T-cell (primary cell): Measurements from ENCODE around the gene MBP. TPM values are rescaled to one million over a fixed set of nuclear protein-coding genes. Genes with fewer than 3 reads are reported as not detected.

ENCODE experiments used
- ATAC-seq, 4 experiments: fragments of 200-7000 bp in 3 of 4; fragments of 150-1000 bp in 1 of 4; cut with Tn5 transposase; replicated peaks in 1 of 4; 1 replicate in 3 of 4; 2 replicates in 1 of 4; pipeline ENCODE4 v1.10.0; 2021; ENCODE audit warnings: moderate library complexity in 3 of 4, mild to moderate bottlenecking in 2 of 4, moderate number of reproducible peaks in 1 of 4
- CTCF ChIA-PET, 2 donors: fragments of 300-600 bp; sonication (Branson Sonifier 250); formaldehyde crosslinking; loops; one replicate each; lab custom pipeline; 2022; ENCODE audit warnings: antibody characterized with exemption in 2 of 2; lab: Charles Lee
- POLR2A ChIA-PET, 2 donors: fragments of 300-600 bp; sonication (Branson Sonifier 250); formaldehyde crosslinking; loops; one replicate each; lab custom pipeline; 2022; ENCODE audit warnings: antibody characterized with exemption in 2 of 2; lab: Charles Lee
- DNase-seq, 35 experiments: peaks; one replicate each; pipeline versions ENCODE4 v3.0.0 to v3.0.0-alpha.2; 2013 to 2023
- H3K27ac ChIP-seq: one replicate; pipeline ENCODE4 v1.5.1; 2013; ENCODE audit warnings: low read length
- H3K27me3 ChIP-seq, 2 experiments: replicated peaks in 1 of 2; 1 replicate in 1 of 2; 2 replicates in 1 of 2; pipeline versions ENCODE4 v1.6.1 to v1.7.0; 2013; ENCODE audit warnings: low read length in 1 of 2, mixed read lengths in 1 of 2; ENCODE audit not compliant: control insufficient read depth in 2 of 2, insufficient read depth in 2 of 2; ENCODE audit errors: extremely low read depth in 1 of 2
- H3K36me3 ChIP-seq, 2 donors: 1 replicate in 1 of 2; 2 replicates in 1 of 2; pipeline versions ENCODE4 v1.6.1 to v1.7.0; 2013; ENCODE audit warnings: low read length in 1 of 2; ENCODE audit not compliant: control insufficient read depth in 2 of 2, insufficient read depth in 1 of 2; ENCODE audit errors: extremely low read depth in 1 of 2
- H3K4me1 ChIP-seq, 2 experiments: 1 replicate in 1 of 2; 2 replicates in 1 of 2; pipeline versions ENCODE4 v1.6.1 to v1.7.0; 2013; ENCODE audit warnings: low read length in 2 of 2, mixed read lengths in 1 of 2; ENCODE audit not compliant: insufficient read depth in 2 of 2, control insufficient read depth in 1 of 2; ENCODE audit errors: extremely low read depth in 1 of 2
- H3K4me3 ChIP-seq, 2 donors: 1 replicate in 1 of 2; 2 replicates in 1 of 2; pipeline versions ENCODE4 v1.5.1 to v1.7.0; 2013; ENCODE audit warnings: mild to moderate bottlenecking in 2 of 2, low read length in 1 of 2, moderate library complexity in 1 of 2; ENCODE audit not compliant: control insufficient read depth in 1 of 2; ENCODE audit errors: extremely low read depth in 1 of 2
- H3K9me3 ChIP-seq: 2 replicates; pipeline ENCODE4 v1.7.0; 2013
- H3K27ac Mint-ChIP-seq, 2 donors: one replicate each; pipeline ENCODE4 v1.8.0; 2020 to 2021; ENCODE audit warnings: mild to moderate bottlenecking in 2 of 2, mixed read lengths in 2 of 2
- H3K27me3 Mint-ChIP-seq, 2 donors: one replicate each; pipeline ENCODE4 v1.8.0; 2021 to 2022; ENCODE audit warnings: mixed read lengths in 2 of 2
- H3K36me3 Mint-ChIP-seq: one replicate; pipeline ENCODE4 v1.8.0; 2021; ENCODE audit warnings: mixed read lengths
- H3K4me1 Mint-ChIP-seq, 3 donors: one replicate each; pipeline ENCODE4 v1.8.0; 2020 to 2022; ENCODE audit warnings: mixed read lengths in 3 of 3, mild to moderate bottlenecking in 1 of 3
- H3K4me3 Mint-ChIP-seq, 3 donors: one replicate each; pipeline ENCODE4 v1.8.0; 2020 to 2022; ENCODE audit warnings: mild to moderate bottlenecking in 3 of 3, mixed read lengths in 3 of 3, moderate library complexity in 3 of 3
- H3K9me3 Mint-ChIP-seq, 3 donors: one replicate each; pipeline ENCODE4 v1.8.0; 2020 to 2022; ENCODE audit warnings: mixed read lengths in 3 of 3
- WGBS: methylation state at CpG from one replicate; pipeline ENCODE4 v1.1.5; 2013; ENCODE audit warnings: missing lambda C conversion rate; ENCODE audit not compliant: insufficient coverage; 5-methylcytosine and 5-hydroxymethylcytosine counted together
- total RNA-seq, 35 experiments: library from RNA in 6 of 35; stranded (reverse) in 6 of 35; fragments of 120-200 nt in 1 of 35; gene quantifications; one replicate each; pipeline versions ENCODE4 v1.2.1 to v1.2.4 and lab custom pipeline; 2013 to 2026

Gene MBP
- total RNA-seq, 5 donors from 2014 or later (not counting 1 experiment from before 2014, with no cell fraction given): 114 to 185 (median 152) TPM

- DNase-seq: no peak
- H3K27ac Mint-ChIP-seq: peak overlapping the region; percentile 70 to 91
- ChIA-PET CTCF (interaction anchor here (1.4 to 1.8 kb wide), 3 partner anchors 10 to 51 kb away, joined by 4 to 7 read pairs (median 6); no protein-coding TSS in a partner anchor), POLR2A (interaction anchor here (0.6 to 0.7 kb wide), 2 partner anchors 17 to 94 kb away, joined by 3 read pairs; no protein-coding TSS in a partner anchor)
- H3K4me1 Mint-ChIP-seq: peaks cover 56 to 74% (median 68%) of the 10 kb centered on the region in 3 donors
- H3K36me3 ChIP-seq: peaks cover 0 to 37% of the 10 kb centered on the region in 2 donors
- H3K36me3 Mint-ChIP-seq: peaks cover 18% of the 10 kb centered on the region
- no peak overlapping the region for H3K4me3 ChIP-seq
- WGBS: 96% methylated on average over 4 of the region's 14 CpGs
- peaks cover 36 to 65% of the 10 kb centered on the region in 2 experiments for H3K4me1 ChIP-seq
- H3K4me3 Mint-ChIP-seq: peak overlapping the region in 1 of 3 donors; percentile 40
- H3K9me3 Mint-ChIP-seq: no peaks in the 10 kb centered on the region
- H3K9me3 ChIP-seq: no peaks in the 10 kb centered on the region
- H3K27me3 Mint-ChIP-seq: no peaks in the 10 kb centered on the region
- no peak for ATAC-seq
- H3K27ac ChIP-seq: peak overlapping the region; percentile 83
- H3K27me3 ChIP-seq: no peaks in the 10 kb centered on the region
Observed at GRCh38 chr18:77051581-77052296, 80.8 kb downstream of the MBP start.

- Histone ChIP-seq H3K36me3 (peaks cover 0 to 54% of the 10 kb centered on the region in 2 donors), H3K27ac (no peak overlapping the region), H3K4me1 (peaks cover 20 to 51% of the 10 kb centered on the region in 2 experiments), H3K9me3 (no peaks in the 10 kb centered on the region), H3K27me3 (no peaks in the 10 kb centered on the region), H3K4me3 (no peak overlapping the region)
- WGBS: no CpG with 5 or more reads among the region's 4 CpGs
- ChIA-PET POLR2A (interaction anchor here in 1 of 2 donors (0.8 kb wide), 1 partner anchor 49 kb away, joined by 3 read pairs; no protein-coding TSS in a partner anchor), CTCF (no interaction called here)
- no peak overlapping the region for H3K4me3 Mint-ChIP-seq
- DNase-seq (no peak), ATAC-seq (no peak)
- H3K4me1 Mint-ChIP-seq: peaks cover 44 to 68% (median 63%) of the 10 kb centered on the region in 3 donors
- H3K9me3 Mint-ChIP-seq: no peaks in the 10 kb centered on the region
- H3K27ac Mint-ChIP-seq: no peak overlapping the region
- H3K27me3 Mint-ChIP-seq: no peaks in the 10 kb centered on the region
- peaks cover 19% of the 10 kb centered on the region for H3K36me3 Mint-ChIP-seq
Observed at GRCh38 chr18:77049938-77050337, 82.6 kb downstream of the MBP start.

- no peaks in the 10 kb centered on the region for H3K9me3 Mint-ChIP-seq
- H3K27me3 Mint-ChIP-seq: no peaks in the 10 kb centered on the region
- no peak overlapping the region for H3K4me3 Mint-ChIP-seq
- no CpG with 5 or more reads among the region's 8 CpGs for WGBS
- Histone ChIP-seq H3K9me3 (no peaks in the 10 kb centered on the region), H3K27ac (no peak overlapping the region), H3K27me3 (no peaks in the 10 kb centered on the region), H3K4me1 (peaks cover under 1 to 37% of the 10 kb centered on the region in 2 experiments), H3K4me3 (no peak overlapping the region), H3K36me3 (peaks cover 9 to 61% of the 10 kb centered on the region in 2 donors)
- ChIA-PET CTCF (no interaction called here), POLR2A (interaction anchor here in 1 of 2 donors (0.6 kb wide), 1 partner anchor 37 kb away, joined by 4 read pairs; no protein-coding TSS in a partner anchor)
- peak overlapping the region; percentile 14 to 52 for H3K27ac Mint-ChIP-seq
- ATAC-seq (no peak), DNase-seq (no peak)
- H3K36me3 Mint-ChIP-seq: peaks cover 35% of the 10 kb centered on the region
- H3K4me1 Mint-ChIP-seq: peaks cover 42 to 63% (median 63%) of the 10 kb centered on the region in 3 donors
Observed at GRCh38 chr18:77047803-77048419, 84.7 kb downstream of the MBP start.

GRCh38 chr18:77046994-77047393 lies 85.6 kb downstream of the MBP start:
- Mint-ChIP-seq H3K27me3 (no peaks in the 10 kb centered on the region), H3K9me3 (no peaks in the 10 kb centered on the region), H3K27ac (no peak overlapping the region), H3K4me3 (no peak overlapping the region), H3K36me3 (peaks cover 43% of the 10 kb centered on the region), H3K4me1 (peaks cover 36 to 60% (median 55%) of the 10 kb centered on the region in 3 donors)
- ATAC-seq (no peak), DNase-seq (no peak)
- H3K4me1 ChIP-seq: peaks cover 0 to 30% of the 10 kb centered on the region in 2 experiments
- H3K9me3 ChIP-seq: no peaks in the 10 kb centered on the region
- peaks cover 9 to 64% of the 10 kb centered on the region in 2 donors for H3K36me3 ChIP-seq
- H3K4me3 ChIP-seq: no peak overlapping the region
- no peaks in the 10 kb centered on the region for H3K27me3 ChIP-seq
- ChIA-PET POLR2A (no interaction called here), CTCF (no interaction called here)
- WGBS: 98% methylated on average over 15 of the region's 17 CpGs
- H3K27ac ChIP-seq: no peak overlapping the region

- Mint-ChIP-seq H3K4me1 (peaks cover 32 to 55% (median 50%) of the 10 kb centered on the region in 3 donors), H3K27ac (no peak overlapping the region), H3K36me3 (peaks cover 45% of the 10 kb centered on the region), H3K4me3 (no peak overlapping the region), H3K27me3 (no peaks in the 10 kb centered on the region), H3K9me3 (no peaks in the 10 kb centered on the region)
- no peak overlapping the region for H3K4me3 ChIP-seq
- H3K9me3 ChIP-seq: no peaks in the 10 kb centered on the region
- H3K36me3 ChIP-seq: peaks cover 9 to 59% of the 10 kb centered on the region in 2 donors
- DNase-seq (no peak), ATAC-seq (no peak)
- no peaks in the 10 kb centered on the region for H3K27me3 ChIP-seq
- WGBS: 100% methylated on average over 2 of the region's 9 CpGs
- ChIA-PET POLR2A (interaction anchor here in 1 of 2 donors (0.5 kb wide), 1 partner anchor 20 kb away, joined by 4 read pairs; no protein-coding TSS in a partner anchor), CTCF (no interaction called here)
- no peak overlapping the region for H3K27ac ChIP-seq
- H3K4me1 ChIP-seq: peaks cover 0 to 24% of the 10 kb centered on the region in 2 experiments
Observed at GRCh38 chr18:77046409-77046808, 86.2 kb downstream of the MBP start.

GRCh38 chr18:77045677-77046076 lies 86.9 kb downstream of the MBP start:
- DNase-seq: no peak
- Mint-ChIP-seq H3K27ac (no peak overlapping the region), H3K27me3 (no peaks in the 10 kb centered on the region), H3K4me3 (no peak overlapping the region), H3K36me3 (peaks cover 48% of the 10 kb centered on the region), H3K9me3 (no peaks in the 10 kb centered on the region), H3K4me1 (peaks cover 30 to 52% (median 47%) of the 10 kb centered on the region in 3 donors)
- Histone ChIP-seq H3K4me3 (no peak overlapping the region), H3K27ac (no peak overlapping the region), H3K36me3 (peaks cover 9 to 53% of the 10 kb centered on the region in 2 donors), H3K4me1 (peaks cover 0 to 21% of the 10 kb centered on the region in 2 experiments), H3K9me3 (no peaks in the 10 kb centered on the region), H3K27me3 (no peaks in the 10 kb centered on the region)
- ChIA-PET POLR2A (no interaction called here), CTCF (interaction anchor here in 1 of 2 donors (0.5 kb wide), 1 partner anchor 44 kb away, joined by 4 read pairs; no protein-coding TSS in a partner anchor)
- no peak for ATAC-seq
- WGBS: 97% methylated on average over 4 of the region's 6 CpGs
